GM18873 (cell line): ENCODE results near the gene TRIM17.

Experiments used
- ATAC-seq: cut with Tn5 transposase; IDR thresholded peaks from one replicate; pipeline ENCODE4 v1.9.1; 2021; ENCODE audit warnings: mild to moderate bottlenecking, moderate library complexity, moderate number of reproducible peaks; ENCODE audit not compliant: unreplicated experiment, low FRiP score

Gene TRIM17

GRCh38 chr1:228404107-228404720, 12.4 kb downstream of the TRIM17 start:
- ATAC-seq = no peak

DNA sequence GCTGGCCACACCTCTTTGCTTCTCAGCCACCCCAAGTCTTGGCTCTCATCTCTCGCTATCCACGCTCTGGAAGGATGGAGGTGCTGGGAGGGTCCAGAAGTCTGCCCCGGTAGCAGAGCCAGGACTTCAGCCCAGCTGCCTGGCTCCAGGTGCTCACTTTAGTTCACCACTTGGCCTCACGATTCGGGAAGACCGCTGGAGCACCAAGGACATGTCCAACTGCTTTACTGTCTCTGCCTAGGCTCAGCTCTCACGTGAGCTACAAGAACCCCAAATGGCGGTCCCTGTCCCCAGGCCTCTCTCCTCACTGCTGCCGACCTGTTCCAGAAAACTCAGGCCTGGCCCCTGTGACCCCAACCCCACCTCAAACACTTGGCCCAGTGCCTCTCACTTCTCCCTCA, 13.4 kb downstream of the TRIM17 start:
- no peak for ATAC-seq

DNA sequence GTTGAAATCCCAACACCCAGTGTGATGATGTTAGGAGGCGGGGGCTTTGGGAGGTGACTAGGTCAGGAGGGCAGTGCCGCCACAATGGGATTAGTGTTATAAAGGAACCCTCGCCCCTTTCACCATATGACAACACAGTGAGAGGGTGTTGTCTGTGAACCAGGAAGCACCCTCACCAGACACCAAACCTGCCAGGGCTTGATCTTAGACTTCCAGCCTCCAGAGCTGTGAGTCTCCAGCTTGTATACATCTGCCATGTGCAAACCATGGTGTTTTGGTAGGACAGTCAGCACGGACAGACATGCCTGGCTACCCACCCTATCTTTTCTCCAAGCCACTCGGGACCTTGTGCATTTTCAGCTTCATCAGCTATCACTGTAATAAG, 14.0 kb downstream of the TRIM17 start:
- ATAC-seq = no peak

GRCh38 chr1:228401782-228402640, 14.7 kb downstream of the TRIM17 start:
- ATAC-seq = no peak

GRCh38 chr1:228400692-228401454, 15.8 kb downstream of the TRIM17 start:
- no peak for ATAC-seq

DNA sequence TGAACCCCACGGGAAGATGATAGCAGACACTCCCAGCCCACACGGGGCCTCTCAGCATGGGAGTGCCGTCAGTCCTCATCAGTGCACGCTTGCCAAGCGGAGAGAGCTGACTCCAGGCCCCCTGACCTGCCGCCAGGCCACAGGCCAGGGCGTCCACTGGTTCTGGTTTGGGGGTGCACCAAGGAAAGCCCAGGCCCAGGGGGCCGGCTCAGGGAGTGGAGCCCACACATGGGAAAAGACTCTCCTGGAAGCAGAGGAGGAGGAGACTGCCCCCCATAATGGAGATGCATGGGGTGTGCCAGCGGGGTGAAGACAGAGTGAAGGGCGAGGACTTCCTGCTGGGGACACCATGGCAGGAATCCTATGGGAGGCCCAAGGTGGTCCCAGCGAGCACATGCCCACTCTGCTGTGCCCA, 16.4 kb downstream of the TRIM17 start:
- no peak for ATAC-seq

- ATAC-seq = no peak
Observed at GRCh38 chr1:228399531-228400236, 17.0 kb downstream of the TRIM17 start.

DNA sequence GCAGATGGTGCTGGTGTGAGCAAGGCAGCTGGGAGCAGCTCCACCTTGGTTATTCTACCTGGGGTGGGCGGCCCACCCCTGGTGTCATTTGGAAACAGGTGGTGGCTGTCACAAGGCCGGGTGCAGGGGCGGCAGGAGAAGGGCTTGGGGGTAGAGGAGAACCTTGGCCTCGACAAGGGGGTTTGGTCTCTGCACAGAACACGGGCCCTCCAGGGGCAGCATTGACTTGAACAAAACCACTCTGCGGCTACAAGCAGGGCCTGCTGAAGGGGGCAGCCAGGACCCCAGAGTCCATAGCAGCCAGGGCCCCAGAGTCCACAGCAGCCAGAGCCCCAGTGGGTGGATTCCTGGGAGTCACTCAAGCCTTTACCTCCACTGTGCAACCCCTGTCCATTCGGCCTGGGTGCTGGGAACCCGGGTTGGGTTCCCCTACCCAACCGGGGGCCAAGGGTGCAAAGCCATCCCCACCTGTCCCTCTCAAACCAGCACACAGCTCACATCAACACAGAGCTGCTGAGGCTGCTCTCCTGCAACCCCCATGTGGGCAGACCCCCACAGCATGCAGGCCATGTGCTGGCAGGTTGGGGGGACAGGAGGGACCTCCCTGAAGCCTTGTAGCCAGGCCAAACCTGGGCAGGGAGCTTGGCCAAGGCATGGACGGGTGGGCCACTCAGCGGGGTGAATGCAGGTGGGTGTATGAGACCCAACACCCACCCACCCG, 17.8 kb downstream of the TRIM17 start:
- no peak for ATAC-seq

GRCh38 chr1:228397966-228398365, 18.7 kb downstream of the TRIM17 start:
- no peak for ATAC-seq

GRCh38 chr1:228396770-228397662, 19.6 kb downstream of the TRIM17 start:
- no peak for ATAC-seq

DNA sequence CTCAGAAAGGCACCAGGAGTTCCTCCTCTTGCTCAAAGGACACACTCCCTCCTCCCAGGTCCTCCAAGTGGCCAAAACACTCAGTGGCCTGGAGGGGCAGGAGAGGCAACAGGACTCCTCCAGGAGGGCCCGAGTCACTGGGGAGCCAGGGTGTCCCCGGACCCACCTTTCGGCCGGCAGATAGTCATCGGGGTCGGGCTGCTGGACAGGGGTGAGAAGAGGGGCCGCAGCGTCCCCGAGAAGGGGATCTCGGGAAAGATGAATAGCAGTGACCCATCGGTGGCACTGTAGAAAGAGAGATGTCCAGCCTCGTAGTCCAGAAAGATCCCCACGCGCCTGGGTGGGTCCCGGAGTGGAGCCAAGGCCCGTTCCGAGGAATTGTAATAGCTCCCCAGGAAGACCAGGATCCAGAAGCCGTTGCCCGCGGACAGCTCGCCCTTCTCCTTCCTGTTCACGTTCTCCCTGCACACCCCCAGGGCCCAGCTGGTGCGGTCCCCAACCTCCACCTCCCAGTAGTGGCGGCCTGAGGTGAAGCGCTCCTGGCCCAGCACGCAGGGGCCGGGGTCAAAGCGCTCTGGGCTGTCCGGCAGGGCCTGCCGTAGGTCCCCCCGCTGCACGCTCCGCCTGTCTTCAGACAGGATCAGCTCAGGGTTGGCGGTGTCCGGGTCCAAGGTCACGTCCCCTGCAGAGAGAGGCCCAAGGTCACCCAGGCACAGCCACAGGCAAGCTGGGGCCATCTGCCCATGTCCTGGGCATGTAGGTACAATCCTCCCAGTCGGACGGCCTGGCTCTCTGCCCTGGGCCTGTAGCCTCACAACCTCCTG, 21.9 kb downstream of the TRIM17 start:
- no peak for ATAC-seq

DNA sequence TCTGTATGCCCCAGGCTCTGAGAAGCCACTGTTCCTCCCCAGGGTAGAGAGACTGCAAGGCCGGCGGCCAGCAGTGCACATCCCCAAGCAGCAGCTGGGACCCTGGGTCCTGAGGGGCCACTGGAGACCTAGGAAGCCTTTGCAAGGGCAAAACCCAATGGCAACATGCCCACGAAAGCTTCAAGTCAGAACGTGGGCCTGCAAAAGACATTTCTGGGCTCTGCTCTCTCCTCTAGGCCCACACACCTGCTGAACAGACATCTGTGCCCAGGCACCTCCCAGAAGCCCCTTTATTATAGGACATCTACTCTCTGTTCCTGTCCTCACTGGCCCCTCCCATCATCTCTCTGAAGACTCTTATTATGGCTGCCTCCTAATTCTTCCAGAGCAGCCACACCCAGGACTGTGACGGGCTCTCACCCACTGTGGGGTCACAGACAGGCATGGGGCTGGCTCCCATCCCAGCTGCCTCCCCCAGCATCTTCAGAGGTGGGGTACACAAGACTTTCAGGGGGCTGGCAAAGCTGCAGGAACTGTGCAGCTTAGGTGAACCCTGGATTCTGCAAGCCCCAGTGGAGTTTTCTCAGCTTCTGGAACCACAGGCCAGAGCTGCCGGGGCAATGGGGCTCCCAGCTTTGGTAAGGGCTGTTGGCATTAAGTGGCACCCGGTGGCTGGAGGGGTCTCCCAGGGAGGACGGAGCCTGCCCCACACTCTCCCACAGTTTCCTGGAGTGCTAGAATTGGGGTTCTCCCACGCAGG, 22.7 kb downstream of the TRIM17 start:
- no peak for ATAC-seq

DNA sequence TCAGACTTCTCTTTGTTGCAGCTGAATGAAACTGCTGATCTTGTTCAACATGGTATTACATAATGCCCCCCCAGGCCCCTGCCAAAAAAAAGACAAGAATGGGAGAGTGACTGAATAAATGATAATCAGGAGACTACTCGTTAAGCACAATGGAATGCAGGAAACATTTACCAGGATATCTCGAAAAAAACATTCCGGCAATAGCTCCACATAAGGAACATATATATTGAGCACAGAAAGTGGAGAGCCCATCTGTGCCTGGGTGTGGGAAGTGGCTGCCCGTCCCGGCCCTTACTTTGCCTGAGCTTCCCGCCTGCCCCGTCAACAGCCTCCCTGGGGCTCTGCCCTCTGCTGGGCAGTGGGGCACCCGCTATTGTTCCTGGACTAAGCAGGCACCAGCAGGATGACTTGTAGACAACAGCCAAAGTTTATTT, 23.4 kb downstream of the TRIM17 start:
- ATAC-seq = no peak

DNA sequence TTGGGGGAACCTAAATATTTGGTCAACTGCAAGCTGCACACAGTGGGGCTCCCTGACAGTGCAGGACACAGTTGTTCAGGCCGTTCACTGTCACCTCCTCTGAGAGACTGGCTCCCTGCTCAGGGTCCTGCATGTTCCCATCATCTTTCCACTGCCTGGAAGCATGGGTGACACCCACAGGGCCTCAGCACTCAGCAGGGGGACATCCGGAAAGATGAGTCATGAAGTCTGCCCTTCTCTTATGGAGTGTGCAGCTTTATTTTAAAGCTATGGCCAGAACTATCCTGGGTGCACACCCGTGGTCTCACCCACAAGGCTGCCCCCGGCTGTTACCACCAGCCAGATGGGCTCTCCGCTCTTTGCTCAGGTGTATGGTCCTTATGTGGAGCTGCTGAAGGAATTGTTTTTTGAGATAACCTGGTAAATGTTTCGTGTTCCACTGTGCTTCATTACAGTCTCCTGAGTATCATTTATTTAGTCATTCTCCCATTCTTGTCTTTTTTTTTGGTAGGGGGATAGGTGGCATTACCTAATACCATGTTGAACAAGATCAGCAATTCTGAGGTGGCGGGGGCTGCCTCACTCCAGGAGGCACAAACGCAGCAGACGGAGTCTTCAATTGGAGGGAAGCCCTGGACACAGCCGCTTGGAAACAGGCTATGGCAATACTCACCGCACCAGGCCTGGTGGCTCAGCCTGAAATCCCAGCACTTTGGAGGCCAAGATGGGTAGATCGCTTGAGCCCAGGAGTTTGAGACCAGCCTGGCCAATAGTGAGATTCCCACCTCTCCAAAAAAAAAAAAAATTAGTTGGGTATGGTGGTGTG, 24.3 kb downstream of the TRIM17 start:
- no peak for ATAC-seq

- ATAC-seq = no peak
Observed at GRCh38 chr1:228391411-228392020, 25.1 kb downstream of the TRIM17 start.

DNA sequence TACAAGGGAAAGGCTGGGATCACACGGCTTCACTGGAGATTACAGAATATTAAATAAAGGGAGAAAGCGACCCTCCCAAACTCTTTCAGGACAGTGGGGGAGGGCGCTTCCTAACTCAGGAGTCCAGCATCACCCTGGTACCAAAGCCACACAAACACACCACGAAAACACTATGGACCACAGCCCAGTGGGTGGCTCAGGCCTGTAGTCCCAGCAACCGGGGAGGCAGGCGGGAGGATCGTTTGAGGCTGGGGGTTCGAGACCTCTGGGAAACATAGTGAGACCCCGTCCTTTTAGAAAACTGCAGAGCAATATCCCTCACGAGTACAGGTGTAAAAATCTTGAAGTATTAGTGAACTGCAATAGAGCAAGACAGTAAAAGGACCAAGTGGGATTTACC, 26.0 kb downstream of the TRIM17 start:
- no peak for ATAC-seq
